GM19455 (cell line): ENCODE measurements around the gene RPLP1.

ENCODE experiments used
- ATAC-seq: cut with Tn5 transposase; IDR thresholded peaks from one replicate; pipeline ENCODE4 v1.9.1; 2021; ENCODE audit not compliant: unreplicated experiment

The RPLP1 gene

GRCh38 chr15:69452692-69453521 lies at the start of gene RPLP1:
Gene RPLP1 (plus strand): TSS chr15:69452818. CDS start chr15:69452949, 131 bp downstream.
- ATAC-seq, result peak; percentile 79

DNA sequence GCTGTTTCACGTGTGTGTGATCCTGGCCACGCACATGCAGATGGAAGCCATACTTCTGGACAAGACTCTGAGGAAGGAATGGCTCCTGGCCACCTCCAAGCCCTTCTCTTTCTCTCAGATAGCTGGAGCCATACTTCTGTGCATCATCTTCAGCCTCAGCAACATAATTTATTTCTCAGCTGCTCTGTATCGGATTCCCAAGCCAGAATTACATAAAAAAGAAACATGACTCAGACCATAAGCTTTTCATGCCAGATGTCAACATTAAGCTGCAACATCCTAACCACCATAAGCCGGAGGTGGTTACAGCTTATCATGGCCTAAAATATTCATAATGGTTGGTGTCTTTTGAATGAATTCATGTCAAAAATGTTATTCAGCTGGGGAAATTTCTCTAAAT lies 49.0 kb upstream of the RPLP1 start:
- ATAC-seq, result no peak

DNA sequence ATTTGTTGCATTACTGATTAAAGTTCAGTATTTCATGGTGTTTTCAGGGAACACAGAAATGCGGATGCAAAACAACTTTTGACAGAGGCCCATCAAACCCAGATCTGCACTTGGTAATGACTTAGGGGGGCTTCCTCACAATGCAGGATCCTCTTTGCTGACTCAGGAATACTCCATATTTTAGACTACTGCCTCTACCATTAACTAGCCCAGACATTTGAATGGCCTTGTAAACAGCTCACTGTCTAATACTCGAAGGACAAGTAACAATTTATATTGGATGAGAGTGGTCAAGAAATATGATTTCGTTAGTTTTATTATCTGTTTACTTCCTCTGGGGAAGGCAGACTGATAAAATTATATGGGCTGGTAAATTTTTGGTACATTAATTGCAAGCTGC lies 47.5 kb upstream of the RPLP1 start:
- ATAC-seq, result no peak

DNA sequence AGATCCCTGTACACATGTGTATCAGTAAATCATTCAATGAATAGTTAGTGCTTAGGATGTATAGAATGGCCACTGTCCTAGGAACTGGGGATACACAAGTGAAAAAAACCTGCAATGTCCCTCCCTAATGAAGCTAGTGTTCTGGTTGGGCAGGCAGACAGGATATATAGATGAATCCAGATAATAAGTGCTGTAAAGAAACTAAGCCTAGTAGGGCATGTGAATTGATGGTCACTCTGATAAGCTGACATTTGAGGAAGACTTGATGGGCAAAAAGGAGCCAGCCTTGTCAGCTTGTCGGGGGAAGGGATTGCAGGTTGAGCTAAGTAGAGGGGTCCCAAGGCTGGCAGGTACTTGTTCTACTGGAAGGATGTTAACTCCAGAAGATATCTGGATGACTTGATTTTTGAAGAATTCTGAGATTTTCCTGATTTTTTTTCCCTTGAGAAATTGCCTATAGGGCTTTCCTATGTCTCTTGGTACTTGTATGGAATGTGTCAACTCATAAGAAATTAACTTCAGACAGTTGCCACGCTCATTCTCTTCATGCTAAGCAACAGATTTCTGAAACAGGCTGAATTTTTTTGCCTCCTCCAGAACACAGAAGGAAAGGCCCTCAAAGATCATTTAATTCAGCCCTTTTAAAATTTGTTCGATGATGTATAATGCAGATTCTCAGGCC lies 44.8 kb upstream of the RPLP1 start:
- ATAC-seq, result no peak

GRCh38 chr15:69408841-69409240 lies 43.8 kb upstream of the RPLP1 start:
- ATAC-seq, result no peak

DNA sequence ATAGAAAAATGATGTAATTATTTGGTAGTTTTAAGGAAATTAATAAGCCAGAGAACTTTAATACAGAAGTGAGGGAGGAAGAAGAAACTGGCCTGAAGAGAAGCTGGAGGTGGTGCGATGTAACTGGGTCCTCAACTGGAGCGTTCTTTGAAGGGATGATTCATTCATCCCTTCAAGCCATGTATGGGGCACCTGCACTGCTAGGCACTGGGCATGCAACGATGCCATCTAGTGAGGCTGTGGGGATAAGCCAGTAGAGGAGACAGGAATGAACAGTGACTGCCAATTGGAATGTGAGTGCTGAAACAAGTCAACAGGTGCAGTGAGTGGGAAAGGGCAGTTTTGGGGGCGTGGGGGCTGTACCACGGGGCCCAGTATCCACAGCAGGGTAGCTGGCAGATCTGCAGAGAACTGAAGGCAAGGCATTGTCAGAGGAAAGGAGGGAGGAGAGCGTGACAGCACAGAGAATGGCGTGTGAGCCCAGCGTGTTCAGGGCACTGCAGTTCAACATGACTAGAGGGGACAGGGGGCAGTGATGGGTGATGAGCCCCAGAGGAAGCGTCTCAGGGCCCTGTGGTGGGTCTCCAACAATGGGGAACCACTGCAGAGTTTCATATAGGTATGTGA lies 42.3 kb upstream of the RPLP1 start:
- ATAC-seq, result no peak

DNA sequence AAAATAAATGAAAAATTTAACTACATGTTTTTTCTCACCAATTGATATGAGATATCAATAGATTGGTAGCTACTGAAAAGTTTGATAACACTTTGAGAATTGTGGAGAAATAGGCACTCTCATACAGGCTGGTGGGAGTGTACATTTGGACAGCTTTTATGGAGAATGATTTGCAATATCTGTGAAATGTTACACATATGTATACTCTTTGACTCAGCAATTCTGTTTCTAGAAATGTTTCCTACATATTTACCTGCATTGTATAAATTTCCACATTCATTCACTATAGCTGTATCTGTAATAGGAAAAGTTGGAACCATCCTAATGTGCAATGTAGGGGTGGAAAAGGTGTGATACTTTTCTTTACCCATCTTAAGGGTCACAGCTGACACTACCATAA lies 40.3 kb upstream of the RPLP1 start:
- no peak for ATAC-seq

GRCh38 chr15:69412701-69413100 lies 39.9 kb upstream of the RPLP1 start:
- no peak for ATAC-seq

DNA sequence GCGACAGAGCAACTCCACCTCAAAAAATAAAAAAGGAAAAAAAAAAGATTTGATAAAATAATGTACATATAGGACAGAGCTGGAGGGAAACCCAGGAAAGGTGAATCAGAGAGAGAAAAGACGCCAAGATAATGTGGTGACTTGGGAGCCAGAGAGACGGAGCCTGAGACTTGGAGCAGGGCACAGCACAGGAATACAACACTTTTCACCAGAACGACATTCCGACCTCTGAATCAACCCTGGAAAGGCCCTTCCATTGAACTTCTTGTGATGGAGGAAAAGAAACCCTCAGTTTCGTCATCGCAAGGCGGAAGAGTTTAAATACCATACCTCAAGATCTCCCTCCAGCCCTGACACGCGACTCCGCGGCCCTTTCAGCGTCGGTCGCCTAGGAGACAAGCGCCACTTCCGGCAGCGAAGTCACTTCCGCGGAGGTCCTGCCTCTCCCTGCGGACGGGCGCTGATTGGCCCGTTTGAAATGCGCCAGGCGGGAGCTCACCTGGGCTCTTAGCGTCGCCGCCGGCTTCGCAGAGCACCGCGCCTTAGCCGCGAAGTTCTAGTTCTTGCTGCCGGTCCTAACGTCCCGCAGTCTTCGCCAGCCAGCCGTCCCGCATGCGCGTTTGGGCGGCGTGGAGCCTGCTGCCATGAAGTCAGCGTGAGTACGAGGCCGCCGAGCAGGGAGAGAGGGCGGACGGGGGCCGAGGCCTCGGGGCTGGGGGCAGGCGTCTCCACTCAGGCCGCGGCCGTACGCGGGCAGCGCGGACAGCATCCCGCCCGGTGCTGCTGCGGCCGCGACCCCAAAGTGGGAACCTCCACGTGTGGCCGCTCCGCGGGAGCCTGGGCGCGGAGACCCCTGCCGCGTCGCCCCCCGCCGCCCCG lies 38.6 kb upstream of the RPLP1 start, which contains the start of gene KIF23:
KIF23 (plus strand) TSS at position 528 of the 879 bp plus-strand sequence; CDS start at position 645, 117 bp downstream.
- ATAC-seq, result peak; percentile 94

DNA sequence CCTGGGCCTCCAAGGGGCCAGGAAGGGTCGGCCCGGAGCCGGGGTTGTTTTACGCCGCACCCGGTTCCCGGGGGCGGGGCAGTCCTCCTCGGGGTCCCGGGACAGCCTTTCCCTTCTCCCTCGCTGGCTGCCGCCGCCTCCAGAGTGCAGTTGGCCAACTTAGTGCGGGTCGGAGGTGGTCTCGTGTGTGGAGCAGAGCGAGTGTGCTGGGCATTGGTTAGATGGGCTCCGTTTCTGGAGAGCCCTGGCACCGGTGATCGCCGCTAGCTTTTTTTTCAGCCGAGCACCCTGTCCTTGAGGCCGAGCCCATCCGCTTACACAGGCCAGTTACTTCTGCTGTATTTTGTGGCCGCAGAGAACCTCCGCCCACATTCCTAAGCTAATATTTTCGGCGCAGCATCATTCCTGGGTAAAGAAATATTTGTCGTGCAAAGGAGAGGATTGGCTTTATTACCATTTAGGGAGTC lies 37.9 kb upstream of the RPLP1 start:
- peak; percentile 43 for ATAC-seq

- no peak for ATAC-seq
These were observed 37.2 kb upstream of the RPLP1 start for GRCh38 chr15:69415381-69415780.

DNA sequence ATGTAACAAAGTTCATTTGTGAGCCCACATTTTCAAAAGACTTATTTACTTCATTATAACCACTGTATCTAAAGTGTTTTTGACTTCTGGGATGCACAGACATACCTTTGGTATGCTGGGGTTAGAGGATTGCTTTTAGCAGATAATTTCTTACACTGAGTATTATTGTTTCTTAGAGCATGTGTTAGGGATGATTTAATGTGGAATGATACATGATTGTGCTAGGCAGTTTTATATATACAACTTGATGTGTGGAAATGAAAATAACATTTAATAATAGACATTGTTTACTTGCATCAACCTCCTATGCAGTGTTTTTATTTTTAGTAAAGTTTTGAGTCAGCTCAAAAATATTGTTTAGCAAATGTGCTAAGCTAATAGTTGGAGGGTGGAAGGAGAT lies 35.0 kb upstream of the RPLP1 start:
- ATAC-seq, result no peak

DNA sequence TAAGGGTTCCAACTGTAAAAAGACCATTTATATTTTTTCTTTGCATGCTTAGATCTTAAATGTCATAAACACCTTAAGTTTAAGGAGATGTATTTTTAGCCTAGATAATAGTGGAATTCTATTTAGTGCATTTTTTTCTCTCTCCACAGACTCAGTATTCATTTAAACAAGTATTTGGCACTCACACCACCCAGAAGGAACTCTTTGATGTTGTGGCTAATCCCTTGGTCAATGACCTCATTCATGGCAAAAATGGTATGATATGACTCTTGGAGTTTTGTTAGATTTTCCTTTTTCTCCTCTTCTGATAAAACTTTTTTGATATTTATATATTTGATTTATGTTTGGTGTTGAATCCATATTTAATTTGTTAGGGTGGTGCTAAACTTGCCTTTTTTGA lies 31.1 kb upstream of the RPLP1 start:
- ATAC-seq, result no peak

DNA sequence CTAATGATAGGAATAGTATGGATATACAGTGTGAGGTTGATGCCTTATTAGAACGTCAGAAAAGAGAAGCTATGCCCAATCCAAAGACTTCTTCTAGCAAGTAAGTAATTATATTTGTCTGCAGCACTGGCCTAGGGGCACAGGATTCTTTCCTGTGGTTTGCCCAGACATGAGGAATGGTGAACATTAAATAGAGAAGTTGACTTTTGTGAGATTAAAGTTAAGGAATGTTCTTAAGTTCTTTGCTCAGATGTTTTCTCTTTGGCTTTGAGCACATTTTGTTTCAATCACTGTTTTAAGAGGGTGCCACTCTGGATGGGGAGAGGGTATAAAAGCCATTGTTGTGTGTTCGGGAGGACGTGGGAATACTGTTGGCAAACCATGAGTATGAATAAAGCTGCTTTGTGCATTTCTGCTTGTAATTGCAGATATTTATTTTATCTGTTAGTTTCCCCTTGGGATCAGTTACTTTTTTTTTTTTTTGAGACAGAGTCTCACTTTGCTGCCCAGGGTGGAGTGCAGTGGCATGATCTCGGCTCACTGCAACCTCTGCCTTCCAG lies 30.2 kb upstream of the RPLP1 start:
- ATAC-seq, result no peak

DNA sequence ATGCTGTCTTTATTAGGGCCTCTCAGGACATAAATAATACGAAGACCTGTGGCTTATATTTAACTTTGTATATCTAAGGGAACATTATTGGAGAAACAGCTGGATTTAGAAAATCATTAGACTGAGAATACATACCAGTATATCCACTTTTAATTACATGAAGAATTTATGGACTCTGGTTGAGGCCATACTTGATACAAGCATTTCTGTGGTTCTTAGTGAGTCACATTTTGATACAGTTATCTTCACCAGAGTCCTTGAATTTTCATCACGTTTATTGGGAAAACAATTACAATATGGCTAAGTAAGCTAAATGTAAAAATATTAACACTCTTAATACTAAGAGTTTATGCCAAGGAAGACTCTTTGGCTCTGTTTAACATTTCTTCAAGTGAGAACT lies 28.6 kb upstream of the RPLP1 start:
- ATAC-seq, result no peak

GRCh38 chr15:69424748-69425413 lies 27.7 kb upstream of the RPLP1 start:
- ATAC-seq, result no peak

DNA sequence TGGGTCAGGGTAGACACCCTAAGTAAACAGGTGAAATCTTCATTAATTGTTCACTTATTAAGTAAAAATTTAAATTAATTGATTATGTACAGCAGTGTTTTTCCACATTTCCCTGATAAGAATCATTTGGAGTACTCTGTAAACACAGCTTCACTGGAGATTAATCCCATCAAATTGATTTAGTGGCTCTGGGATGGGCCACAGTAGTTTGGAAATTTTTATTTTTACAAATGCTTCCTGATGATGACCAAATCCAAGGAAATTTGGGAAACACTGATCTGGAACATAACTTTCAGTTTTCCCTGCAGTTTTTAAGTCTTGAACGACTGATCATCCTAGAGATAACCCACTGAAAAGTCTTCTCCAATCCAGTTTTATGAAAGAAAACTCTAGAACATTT lies 18.8 kb upstream of the RPLP1 start:
- ATAC-seq, result no peak

DNA sequence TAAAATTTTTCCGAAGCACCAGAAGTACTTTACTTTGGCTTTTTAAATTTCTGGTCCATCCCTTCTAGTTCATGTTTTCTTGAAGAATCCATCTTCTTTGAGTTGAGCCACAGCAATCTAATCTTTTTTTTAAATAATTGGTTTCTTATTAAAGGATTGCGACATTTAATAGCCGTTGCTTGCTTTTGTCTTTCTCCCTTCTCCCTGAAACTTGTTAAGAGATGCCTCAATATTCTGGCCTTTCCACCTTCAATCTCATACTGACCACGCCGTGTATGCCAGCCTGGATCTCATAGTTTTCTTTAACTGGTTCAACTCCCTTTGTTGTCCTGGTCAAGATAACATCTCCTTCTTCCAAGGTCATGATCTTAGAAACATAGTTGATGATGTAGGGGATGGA lies 18.4 kb upstream of the RPLP1 start:
- no peak for ATAC-seq

- no peak for ATAC-seq
These were observed 17.9 kb upstream of the RPLP1 start for GRCh38 chr15:69434679-69435078.

GRCh38 chr15:69435985-69436384 lies 16.6 kb upstream of the RPLP1 start:
- ATAC-seq, result no peak
